Osteoblast (primary cell): ENCODE measurements around the gene LGSN. TPM values are rescaled to one million over a fixed set of nuclear protein-coding genes. Genes with fewer than 3 reads are reported as not detected.
"Not testable (repeated sequence)": the region's sequence is repeated elsewhere in the genome, so short reads cannot be mapped to it uniquely, and the experiment has no call there.

ENCODE experiments used
- DNase-seq: peaks from one replicate; pipeline ENCODE4 v3.0.0; 2011; ENCODE audit warnings: low spot score, mixed read lengths; ENCODE audit not compliant: insufficient read length; ENCODE audit errors: missing footprints
- H2AFZ ChIP-seq: 2 replicates; pipeline ENCODE4 v1.6.0; 2011; ENCODE audit warnings: mild to moderate bottlenecking, low read length
- H3K27ac ChIP-seq: 2 replicates; pipeline ENCODE4 v1.5.1; 2011; ENCODE audit warnings: mild to moderate bottlenecking, low read depth, low read length, moderate library complexity
- H3K27me3 ChIP-seq: 2 replicates; pipeline ENCODE4 v1.6.0; 2012; ENCODE audit warnings: mild to moderate bottlenecking, control low read depth, inconsistent platforms, low read length, moderate library complexity; ENCODE audit not compliant: insufficient read depth
- H3K36me3 ChIP-seq: 2 replicates; pipeline ENCODE4 v1.5.1; 2011; ENCODE audit warnings: mild to moderate bottlenecking, low read length, control low read depth, moderate library complexity; ENCODE audit not compliant: insufficient read depth
- H3K4me1 ChIP-seq: 2 replicates; pipeline ENCODE4 v1.5.1; 2011; ENCODE audit warnings: mild to moderate bottlenecking, low read length, control low read depth, moderate library complexity; ENCODE audit not compliant: insufficient read depth
- H3K4me2 ChIP-seq: 2 replicates; pipeline ENCODE4 v1.6.0; 2011; ENCODE audit warnings: mild to moderate bottlenecking, low read length; ENCODE audit not compliant: insufficient read depth
- H3K4me3 ChIP-seq: fragments of 200-600 bp; sonication (generic); 3 replicates; pipeline ENCODE4 v1.5.1; 2012; ENCODE audit warnings: mild to moderate bottlenecking, low read length, inconsistent platforms; ENCODE audit not compliant: insufficient read depth
- H3K79me2 ChIP-seq: 2 replicates; pipeline ENCODE4 v1.6.0; 2012; ENCODE audit warnings: mild to moderate bottlenecking, low read length, control low read depth, inconsistent platforms; ENCODE audit not compliant: insufficient read depth
- H3K9me3 ChIP-seq: 2 replicates; pipeline ENCODE4 v1.5.1; 2011; ENCODE audit warnings: low read depth, low read length, control low read depth
- H4K20me1 ChIP-seq: 2 replicates; pipeline ENCODE4 v1.6.0; 2012; ENCODE audit warnings: mild to moderate bottlenecking, low read length, control low read depth; ENCODE audit not compliant: insufficient read depth
- CTCF ChIP-seq: IDR thresholded peaks from 2 replicates; pipeline ENCODE4 v1.5.1; 2011; ENCODE audit warnings: mild to moderate bottlenecking, low read depth, low read length, moderate library complexity; ENCODE audit errors: extremely low read depth
- total RNA-seq: library from RNA; depleted of rRNA; stranded (reverse); fragments of >200 nt; gene quantifications from 2 replicates; pipeline ENCODE4 v1.2.3, GENCODE V29; 2012

LGSN gene
- total RNA-seq, 1 donor: not detected

- H3K9me3 ChIP-seq: no peaks in the 10 kb centered on the region
- no peak overlapping the region for H2AFZ ChIP-seq
- no peak overlapping the region for H3K4me3 ChIP-seq
- H3K4me1 ChIP-seq: no peaks in the 10 kb centered on the region
- DNase-seq: no peak
- no peaks in the 10 kb centered on the region for H4K20me1 ChIP-seq
- H3K4me2 ChIP-seq: no peak overlapping the region
- no peaks in the 10 kb centered on the region for H3K27me3 ChIP-seq
- no peaks in the 10 kb centered on the region for H3K79me2 ChIP-seq
- H3K36me3 ChIP-seq: no peaks in the 10 kb centered on the region
- no peak overlapping the region for H3K27ac ChIP-seq
- no peak for TF ChIP-seq CTCF
These were observed 13.7 kb upstream of the LGSN start for GRCh38 chr6:63333440-63333839.

DNA sequence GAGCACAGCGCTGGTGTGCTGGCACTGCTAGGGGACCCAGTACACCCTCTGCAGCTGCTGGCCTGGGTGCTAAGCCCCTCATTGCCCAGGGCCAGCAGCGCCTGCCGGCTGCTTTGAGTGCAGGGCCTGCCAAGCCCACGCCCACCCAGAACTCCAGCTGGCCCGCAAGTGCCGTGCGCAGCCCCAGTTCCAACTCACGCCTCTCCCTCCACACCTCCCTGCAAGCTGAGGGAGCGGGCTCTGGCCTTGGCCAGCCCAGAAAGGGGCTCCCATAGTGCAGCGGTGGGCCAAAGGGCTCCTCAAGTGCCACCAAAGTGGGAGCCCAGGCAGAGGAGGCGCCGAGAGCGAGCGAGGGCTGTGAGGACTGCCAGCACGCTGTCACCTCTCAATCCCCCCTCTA lies 6.8 kb upstream of the LGSN start:
- H3K4me1 ChIP-seq, H3K4me2 ChIP-seq, H3K79me2 ChIP-seq, H3K27ac ChIP-seq, H3K4me3 ChIP-seq, DNase-seq, H3K36me3 ChIP-seq, H4K20me1 ChIP-seq, H2AFZ ChIP-seq, H3K27me3 ChIP-seq, H3K9me3 ChIP-seq: not testable (repeated sequence)

DNA sequence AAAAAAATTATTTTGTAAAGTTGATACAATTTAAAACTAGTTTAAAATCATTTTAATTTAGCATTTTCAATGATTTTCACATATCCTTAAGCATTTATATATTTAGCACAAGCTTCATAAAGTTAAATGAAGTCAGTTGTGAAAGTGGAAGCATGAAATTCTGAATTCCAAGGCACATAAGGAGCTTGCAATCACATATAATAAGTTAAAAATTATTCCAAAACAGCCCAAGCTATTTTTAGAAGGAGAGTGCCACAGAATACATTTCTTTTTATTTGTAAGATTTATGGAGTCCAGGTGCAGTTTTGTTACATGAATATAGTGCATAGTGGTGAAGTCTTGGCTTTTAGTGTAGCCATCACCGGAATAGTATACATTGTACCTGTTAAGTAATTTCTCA lies 3.2 kb upstream of the LGSN start:
- Histone ChIP-seq H3K9me3 (no peaks in the 10 kb centered on the region), H3K36me3 (no peaks in the 10 kb centered on the region), H4K20me1 (no peaks in the 10 kb centered on the region), H3K27ac (no peak overlapping the region), H2AFZ (no peak overlapping the region), H3K4me1 (no peaks in the 10 kb centered on the region), H3K4me2 (no peak overlapping the region), H3K4me3 (no peak overlapping the region), H3K27me3 (no peaks in the 10 kb centered on the region), H3K79me2 (no peaks in the 10 kb centered on the region)
- no peak for DNase-seq
- TF ChIP-seq CTCF: no peak

- no peaks in the 10 kb centered on the region for H3K36me3 ChIP-seq
- H3K9me3 ChIP-seq: no peaks in the 10 kb centered on the region
- H3K27ac ChIP-seq: no peak overlapping the region
- H3K4me3 ChIP-seq: no peak overlapping the region
- H3K79me2 ChIP-seq: no peaks in the 10 kb centered on the region
- no peaks in the 10 kb centered on the region for H3K4me1 ChIP-seq
- no peak overlapping the region for H3K4me2 ChIP-seq
- no peak for DNase-seq
- H2AFZ ChIP-seq: no peak overlapping the region
- no peak for TF ChIP-seq CTCF
- no peaks in the 10 kb centered on the region for H4K20me1 ChIP-seq
- no peaks in the 10 kb centered on the region for H3K27me3 ChIP-seq
These were observed 2.0 kb upstream of the LGSN start for GRCh38 chr6:63321821-63322220.

- TF ChIP-seq CTCF: no peak
- Histone ChIP-seq H3K36me3 (no peaks in the 10 kb centered on the region), H3K27me3 (no peaks in the 10 kb centered on the region), H3K4me1 (no peaks in the 10 kb centered on the region), H3K9me3 (no peaks in the 10 kb centered on the region), H4K20me1 (no peaks in the 10 kb centered on the region), H2AFZ (no peak overlapping the region), H3K79me2 (no peaks in the 10 kb centered on the region), H3K27ac (no peak overlapping the region), H3K4me2 (no peak overlapping the region), H3K4me3 (no peak overlapping the region)
- DNase-seq: no peak
These were observed 2.1 kb downstream of the LGSN start for GRCh38 chr6:63317641-63318040.
